Loucy (cell line): ENCODE results near the gene ID3.
A peak's percentile ranks its signal among the peaks of the same experiment; 100 is the strongest.

Experiments
- H2AFZ ChIP-seq: fragments of 200-600 bp; sonication (generic); 2 replicates; pipeline ENCODE4 v1.6.0; 2016; ENCODE audit warnings: antibody characterized with exemption, mild to moderate bottlenecking, low read length, moderate library complexity
- H3F3A ChIP-seq: fragments of 200-600 bp; 2 replicates; pipeline ENCODE4 v1.6.0; 2016; ENCODE audit warnings: antibody characterized with exemption, low read depth, mild to moderate bottlenecking
- H3K27me3 ChIP-seq: fragments of 200-600 bp; sonication (generic); 2 replicates; pipeline ENCODE4 v1.6.1; 2014; ENCODE audit warnings: low read length, mild to moderate bottlenecking; ENCODE audit not compliant: insufficient read depth, poor library complexity, severe bottlenecking
- H3K36me3 ChIP-seq: fragments of 200-600 bp; sonication (generic); 2 replicates; pipeline ENCODE4 v1.6.1; 2016; ENCODE audit warnings: low read length; ENCODE audit not compliant: insufficient read depth
- H3K4me1 ChIP-seq: fragments of 200-600 bp; sonication (generic); 2 replicates; pipeline ENCODE4 v1.5.1; 2014; ENCODE audit warnings: low read length, mild to moderate bottlenecking; ENCODE audit not compliant: insufficient read depth, poor library complexity, severe bottlenecking
- H3K4me2 ChIP-seq: fragments of 200-600 bp; sonication (generic); 2 replicates; pipeline ENCODE4 v1.6.0; 2014; ENCODE audit warnings: antibody characterized with exemption, low read length, low read depth, mild to moderate bottlenecking; ENCODE audit not compliant: poor library complexity, severe bottlenecking
- H3K4me3 ChIP-seq: fragments of 200-600 bp; sonication (generic); 2 replicates; pipeline ENCODE4 v1.5.1; 2014; ENCODE audit warnings: low read length, mild to moderate bottlenecking, mixed read lengths; ENCODE audit not compliant: poor library complexity, severe bottlenecking
- H3K79me2 ChIP-seq: fragments of 200-600 bp; sonication (generic); 2 replicates; pipeline ENCODE4 v1.6.1; 2014; ENCODE audit warnings: low read length; ENCODE audit not compliant: insufficient read depth
- H3K9ac ChIP-seq: fragments of 200-600 bp; sonication (generic); 2 replicates; pipeline ENCODE4 v1.6.0; 2014; ENCODE audit warnings: mild to moderate bottlenecking, low read depth, low read length, moderate library complexity; ENCODE audit not compliant: poor library complexity, severe bottlenecking
- H3K9me2 ChIP-seq: fragments of 200-600 bp; sonication (generic); replicated peaks from 2 replicates; pipeline ENCODE4 v1.6.1; 2016; ENCODE audit warnings: low read depth, low read length, mixed read lengths
- H3K9me3 ChIP-seq: fragments of 200-600 bp; sonication (generic); 2 replicates; pipeline ENCODE4 v1.6.1; 2014; ENCODE audit warnings: mild to moderate bottlenecking, antibody characterized with exemption, low read length, low read depth; ENCODE audit not compliant: insufficient read depth
- H4K20me1 ChIP-seq: fragments of 200-600 bp; sonication (generic); 2 replicates; pipeline ENCODE4 v1.6.0; 2014; ENCODE audit warnings: antibody characterized with exemption, low read length, mild to moderate bottlenecking; ENCODE audit not compliant: insufficient read depth, poor library complexity, severe bottlenecking
- CTCF ChIP-seq: fragments of 200-600 bp; sonication (generic); conservative IDR thresholded peaks from 2 replicates; pipeline ENCODE4 v1.5.1; 2014; ENCODE audit warnings: mild to moderate bottlenecking, antibody characterized with exemption, low read length
- EZH2phosphoT487 ChIP-seq: fragments of 200-600 bp; IDR thresholded peaks from 2 replicates; pipeline ENCODE4 v1.6.1; 2018; ENCODE audit warnings: antibody characterized with exemption, mild to moderate bottlenecking, moderate library complexity, borderline replicate concordance

The ID3 gene

GRCh38 chr1:23529146-23530086, 29.9 kb downstream of the ID3 start:
- Histone ChIP-seq H4K20me1 (peaks cover 20% of the 10 kb centered on the region), H3K4me2 (peak overlapping the region; percentile 95), H3K9ac (peak overlapping the region; percentile 98), H3K79me2 (peaks cover 54% of the 10 kb centered on the region), H3K9me2 (no peaks in the 10 kb centered on the region), H2AFZ (no peak overlapping the region), H3K9me3 (no peaks in the 10 kb centered on the region), H3F3A (peaks cover 23% of the 10 kb centered on the region), H3K27me3 (peaks cover 5% of the 10 kb centered on the region), H3K4me1 (peaks cover 80% of the 10 kb centered on the region), H3K36me3 (no peaks in the 10 kb centered on the region), H3K4me3 (peak overlapping the region; percentile 93)
- no peak for TF ChIP-seq CTCF
- TF ChIP-seq EZH2phosphoT487, result no peak

GRCh38 chr1:23528250-23528978, 30.9 kb downstream of the ID3 start:
- H3K9me2 ChIP-seq, result no peaks in the 10 kb centered on the region
- H3K9me3 ChIP-seq, result no peaks in the 10 kb centered on the region
- no peak overlapping the region for H2AFZ ChIP-seq
- peaks cover 64% of the 10 kb centered on the region for H3K79me2 ChIP-seq
- peaks cover 24% of the 10 kb centered on the region for H3F3A ChIP-seq
- H3K27me3 ChIP-seq, result peaks cover 5% of the 10 kb centered on the region
- H3K4me3 ChIP-seq, result peak overlapping the region; percentile 93
- TF ChIP-seq CTCF, result no peak
- no peak for TF ChIP-seq EZH2phosphoT487
- H3K36me3 ChIP-seq, result peaks cover 6% of the 10 kb centered on the region; the same call in 1 of the 2 replicates
- peak overlapping the region; percentile 98 for H3K9ac ChIP-seq
- H3K4me2 ChIP-seq, result peak overlapping the region; percentile 95
- peaks cover 26% of the 10 kb centered on the region for H4K20me1 ChIP-seq
- peaks cover 80% of the 10 kb centered on the region for H3K4me1 ChIP-seq

GRCh38 chr1:23527900-23528249, 31.4 kb downstream of the ID3 start:
- Histone ChIP-seq H3K36me3 (peaks cover 9% of the 10 kb centered on the region; the same call in 1 of the 2 replicates), H3K4me3 (peak overlapping the region; percentile 93), H2AFZ (no peak overlapping the region), H3K9me2 (no peaks in the 10 kb centered on the region), H3K27me3 (peaks cover 5% of the 10 kb centered on the region), H3F3A (peaks cover 24% of the 10 kb centered on the region), H3K4me1 (peaks cover 76% of the 10 kb centered on the region), H3K4me2 (peak overlapping the region; percentile 95), H4K20me1 (peaks cover 26% of the 10 kb centered on the region), H3K79me2 (peaks cover 69% of the 10 kb centered on the region), H3K9me3 (no peaks in the 10 kb centered on the region), H3K9ac (peak overlapping the region; percentile 98)
- TF ChIP-seq EZH2phosphoT487 (no peak), CTCF (peak; percentile 56)
